ENCODE measurements around the gene ECSCR. TPM values are rescaled to one million over a fixed set of nuclear protein-coding genes. Genes with fewer than 3 reads are reported as not detected.

ECSCR gene
- total RNA-seq, 2 experiments from 2014 or later = not detected

DNA sequence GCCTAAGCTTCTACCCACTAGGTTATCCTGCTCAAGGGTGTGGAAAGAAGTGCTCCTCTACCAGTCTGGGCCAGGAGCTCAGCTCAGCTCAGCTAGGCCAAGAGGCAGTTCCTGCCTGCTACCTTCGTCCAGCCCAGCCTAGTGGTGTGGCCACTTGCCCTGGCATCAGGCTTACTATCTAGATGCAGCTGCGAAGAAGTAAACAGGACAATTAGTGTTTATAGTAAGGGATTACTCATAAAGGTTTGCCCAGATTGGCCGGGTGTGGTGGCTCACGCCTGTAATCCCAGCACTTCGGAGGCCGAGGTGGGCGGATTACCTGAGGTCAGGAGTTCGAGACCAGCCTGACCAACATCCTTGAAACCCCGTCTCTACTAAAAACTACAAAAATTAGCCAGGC is 45.9 kb downstream of the ECSCR start:
- H2AFZ ChIP-seq (ENCODE audit: low read length) = no peak overlapping the region
- no peaks in the 10 kb centered on the region for H3K9me3 ChIP-seq (ENCODE audit: low read length)
- H3K4me2 ChIP-seq (ENCODE audit: low read length) = no peak overlapping the region
- H3K27ac ChIP-seq (ENCODE audit: low read depth, low read length, poor library complexity, severe bottlenecking) = no peak overlapping the region
- H3K9me2 ChIP-seq (ENCODE audit: insufficient read depth, low read length) = no peaks in the 10 kb centered on the region
- no peaks in the 10 kb centered on the region for H3K36me3 ChIP-seq (ENCODE audit: insufficient read depth, low read length)
- ChIA-PET POLR2A (no interaction called here), CTCF (ENCODE audit: unreplicated experiment) (no interaction called here)
- intact Hi-C loops (cut with micrococcal nuclease; ENCODE audit: unreplicated experiment) = no loop called here
- no peaks in the 10 kb centered on the region for H3K79me2 ChIP-seq (ENCODE audit: insufficient read depth, low read depth, low read length)
- no TSS peak for BruUV-seq (replicated peaks)
- DNase-seq (ENCODE audit: low spot score) = no peak
- no peaks in the 10 kb centered on the region for H3K4me1 ChIP-seq (ENCODE audit: insufficient read depth, low read length, poor library complexity, severe bottlenecking)
- no peak for TF ChIP-seq EZH2phosphoT487 (IDR thresholded peaks at IDR 0.05; ENCODE audit: borderline replicate concordance, low read depth, low read length)
- TF ChIP-seq, protein P1, sequence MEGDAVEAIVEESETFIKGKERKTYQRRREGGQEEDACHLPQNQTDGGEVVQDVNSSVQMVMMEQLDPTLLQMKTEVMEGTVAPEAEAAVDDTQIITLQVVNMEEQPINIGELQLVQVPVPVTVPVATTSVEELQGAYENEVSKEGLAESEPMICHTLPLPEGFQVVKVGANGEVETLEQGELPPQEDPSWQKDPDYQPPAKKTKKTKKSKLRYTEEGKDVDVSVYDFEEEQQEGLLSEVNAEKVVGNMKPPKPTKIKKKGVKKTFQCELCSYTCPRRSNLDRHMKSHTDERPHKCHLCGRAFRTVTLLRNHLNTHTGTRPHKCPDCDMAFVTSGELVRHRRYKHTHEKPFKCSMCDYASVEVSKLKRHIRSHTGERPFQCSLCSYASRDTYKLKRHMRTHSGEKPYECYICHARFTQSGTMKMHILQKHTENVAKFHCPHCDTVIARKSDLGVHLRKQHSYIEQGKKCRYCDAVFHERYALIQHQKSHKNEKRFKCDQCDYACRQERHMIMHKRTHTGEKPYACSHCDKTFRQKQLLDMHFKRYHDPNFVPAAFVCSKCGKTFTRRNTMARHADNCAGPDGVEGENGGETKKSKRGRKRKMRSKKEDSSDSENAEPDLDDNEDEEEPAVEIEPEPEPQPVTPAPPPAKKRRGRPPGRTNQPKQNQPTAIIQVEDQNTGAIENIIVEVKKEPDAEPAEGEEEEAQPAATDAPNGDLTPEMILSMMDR (conservative IDR thresholded peaks at IDR 0.05; ENCODE audit: low read length) = no peak
- no peaks in the 10 kb centered on the region for H4K20me1 ChIP-seq (ENCODE audit: insufficient read depth, low read length)
- no peak overlapping the region for H3K4me3 ChIP-seq (ENCODE audit: low read depth, low read length, poor library complexity, severe bottlenecking)

DNA sequence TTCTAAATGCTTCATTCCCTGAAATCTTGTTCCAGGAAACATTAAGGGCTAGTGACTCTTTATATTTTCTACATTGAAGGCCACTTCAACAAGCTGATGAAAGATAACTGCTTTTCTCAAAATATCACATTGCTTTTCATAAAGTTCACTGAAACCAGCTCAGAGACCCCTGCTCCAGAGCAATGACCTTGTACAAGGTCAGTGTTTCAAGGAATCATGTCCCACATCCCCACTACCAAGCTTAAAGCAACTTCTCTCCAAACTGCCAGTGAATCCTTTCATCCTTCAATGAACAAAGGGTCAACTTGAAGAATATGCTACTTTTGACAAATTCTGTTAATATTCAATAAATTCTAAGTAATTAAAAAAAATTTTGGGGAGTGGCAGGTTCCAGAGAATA is 46.7 kb downstream of the ECSCR start:
- no peak overlapping the region for H3K4me2 ChIP-seq (ENCODE audit: low read length)
- BruUV-seq (replicated peaks) = no TSS peak
- H3K36me3 ChIP-seq (ENCODE audit: insufficient read depth, low read length) = no peaks in the 10 kb centered on the region
- H3K9me2 ChIP-seq (ENCODE audit: insufficient read depth, low read length) = no peaks in the 10 kb centered on the region
- intact Hi-C loops (cut with micrococcal nuclease; ENCODE audit: unreplicated experiment) = no loop called here
- TF ChIP-seq EZH2phosphoT487 (IDR thresholded peaks at IDR 0.05; ENCODE audit: borderline replicate concordance, low read depth, low read length) = no peak
- TF ChIP-seq, protein P1 (conservative IDR thresholded peaks at IDR 0.05; ENCODE audit: low read length) = no peak
- no peaks in the 10 kb centered on the region for H3K9me3 ChIP-seq (ENCODE audit: low read length)
- H3K4me1 ChIP-seq (ENCODE audit: insufficient read depth, low read length, poor library complexity, severe bottlenecking) = no peaks in the 10 kb centered on the region
- POLR2A ChIA-PET = no interaction called here
- H2AFZ ChIP-seq (ENCODE audit: low read length) = no peak overlapping the region
- H3K79me2 ChIP-seq (ENCODE audit: insufficient read depth, low read depth, low read length) = no peaks in the 10 kb centered on the region
- no peak overlapping the region for H3K4me3 ChIP-seq (ENCODE audit: low read depth, low read length, poor library complexity, severe bottlenecking)
- CTCF ChIA-PET (ENCODE audit: unreplicated experiment) = no interaction called here
- no peak for DNase-seq (ENCODE audit: low spot score)
- no peaks in the 10 kb centered on the region for H4K20me1 ChIP-seq (ENCODE audit: insufficient read depth, low read length)
- no peak overlapping the region for H3K27ac ChIP-seq (ENCODE audit: low read depth, low read length, poor library complexity, severe bottlenecking)

DNA sequence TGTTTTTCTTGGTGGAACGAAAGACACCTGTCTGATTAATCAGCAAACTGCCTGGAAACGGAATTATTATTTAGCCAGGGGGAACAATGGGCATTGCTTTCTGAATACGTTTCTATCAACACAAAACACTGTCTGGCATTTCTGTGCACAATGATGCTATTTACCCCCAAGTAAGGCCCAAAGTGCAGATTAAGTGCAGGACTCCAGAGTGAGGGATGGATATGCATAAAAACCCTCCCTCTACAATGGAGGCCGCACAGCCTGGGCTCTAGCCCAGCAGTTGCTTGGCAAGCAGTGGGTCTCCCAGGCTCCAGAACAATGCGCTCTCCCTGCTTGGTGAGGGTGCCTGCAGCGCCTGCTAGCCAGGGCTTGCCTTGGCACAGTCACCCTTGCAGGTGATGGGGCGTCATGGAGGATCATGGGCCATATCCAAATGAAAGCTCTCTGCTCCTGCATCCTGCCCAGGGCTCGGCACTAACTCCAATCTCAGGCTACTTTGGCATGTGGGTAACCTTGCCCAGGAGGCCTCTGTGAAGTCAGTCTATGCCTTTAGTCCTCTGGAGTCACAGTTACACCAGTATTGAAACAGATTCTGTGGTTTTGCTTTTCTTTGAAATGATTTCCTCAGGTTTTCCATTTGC is 47.2 kb downstream of the ECSCR start:
- H3K9me3 ChIP-seq (ENCODE audit: low read length) = no peaks in the 10 kb centered on the region
- POLR2A ChIA-PET = no interaction called here
- no TSS peak for BruUV-seq (replicated peaks)
- no peaks in the 10 kb centered on the region for H3K4me1 ChIP-seq (ENCODE audit: insufficient read depth, low read length, poor library complexity, severe bottlenecking)
- TF ChIP-seq, protein P1 (conservative IDR thresholded peaks at IDR 0.05; ENCODE audit: low read length) = no peak
- no peak for TF ChIP-seq EZH2phosphoT487 (IDR thresholded peaks at IDR 0.05; ENCODE audit: borderline replicate concordance, low read depth, low read length)
- no peaks in the 10 kb centered on the region for H3K9me2 ChIP-seq (ENCODE audit: insufficient read depth, low read length)
- H4K20me1 ChIP-seq (ENCODE audit: insufficient read depth, low read length) = no peaks in the 10 kb centered on the region
- CTCF ChIA-PET (ENCODE audit: unreplicated experiment) = interaction anchor here (0.5 kb wide), 1 partner anchor 23 kb away, joined by 4 read pairs; no protein-coding TSS in a partner anchor
- no peak overlapping the region for H2AFZ ChIP-seq (ENCODE audit: low read length)
- H3K27ac ChIP-seq (ENCODE audit: low read depth, low read length, poor library complexity, severe bottlenecking) = no peak overlapping the region
- no peaks in the 10 kb centered on the region for H3K79me2 ChIP-seq (ENCODE audit: insufficient read depth, low read depth, low read length)
- intact Hi-C loops (cut with micrococcal nuclease; ENCODE audit: unreplicated experiment) = no loop called here
- H3K4me3 ChIP-seq (ENCODE audit: low read depth, low read length, poor library complexity, severe bottlenecking) = no peak overlapping the region
- H3K36me3 ChIP-seq (ENCODE audit: insufficient read depth, low read length) = no peaks in the 10 kb centered on the region
- no peak overlapping the region for H3K4me2 ChIP-seq (ENCODE audit: low read length)
- DNase-seq (ENCODE audit: low spot score) = no peak
